Lung (tissue), 16 donors: ENCODE results near the gene MTIF2. TPM values are rescaled to one million over a fixed set of nuclear protein-coding genes. Genes with fewer than 3 reads are reported as not detected.

Experiments
- ATAC-seq: fragments of 200-7000 bp; cut with Tn5 transposase; one replicate; pipeline ENCODE4 v1.9.1; 2020; ENCODE audit warnings: moderate number of reproducible peaks; ENCODE audit not compliant: insufficient read depth, low FRiP score
- DNase-seq, 3 donors: peaks; one replicate each; pipeline ENCODE4 v3.0.0-alpha.2; 2013 to 2017
- H3K27ac ChIP-seq, 2 donors: one replicate each; pipeline ENCODE4 v1.5.1; 2013; ENCODE audit warnings: mild to moderate bottlenecking in 2 of 2, moderate library complexity in 2 of 2, control low read depth in 1 of 2, inconsistent platforms in 1 of 2, low read depth in 1 of 2, low read length in 1 of 2
- H3K27me3 ChIP-seq, 3 donors: one replicate each; pipeline ENCODE4 v1.5.1; 2013; ENCODE audit warnings: low read length in 2 of 3; ENCODE audit not compliant: control insufficient read depth in 3 of 3, insufficient read depth in 3 of 3
- H3K36me3 ChIP-seq, 4 donors: one replicate each; pipeline ENCODE4 v1.5.1; 2013; ENCODE audit warnings: low read length in 4 of 4, mild to moderate bottlenecking in 1 of 4, moderate library complexity in 1 of 4; ENCODE audit not compliant: control insufficient read depth in 4 of 4, insufficient read depth in 4 of 4
- H3K4me1 ChIP-seq, 5 donors: one replicate each; pipeline ENCODE4 v1.5.1; 2013; ENCODE audit warnings: low read length in 5 of 5, mild to moderate bottlenecking in 2 of 5, moderate library complexity in 1 of 5; ENCODE audit not compliant: control insufficient read depth in 5 of 5, insufficient read depth in 5 of 5
- H3K4me3 ChIP-seq: one replicate; pipeline ENCODE4 v1.5.1; 2013; ENCODE audit warnings: mild to moderate bottlenecking, control low read depth, moderate library complexity
- H3K9ac ChIP-seq, 2 donors: one replicate each; pipeline ENCODE4 v1.5.1; 2013; ENCODE audit warnings: low read length in 2 of 2, control low read depth in 1 of 2; ENCODE audit not compliant: insufficient read depth in 1 of 2
- H3K9me3 ChIP-seq, 4 donors: one replicate each; pipeline ENCODE4 v1.5.1; 2013; ENCODE audit warnings: low read length in 3 of 4, mild to moderate bottlenecking in 1 of 4, moderate library complexity in 1 of 4; ENCODE audit not compliant: control insufficient read depth in 4 of 4, insufficient read depth in 3 of 4
- CTCF ChIP-seq: IDR thresholded peaks from 2 replicates; pipeline ENCODE4 v1.5.1; 2012; ENCODE audit warnings: mild to moderate bottlenecking; ENCODE audit errors: control extremely low read depth, extremely low read depth
- WGBS, 2 donors: extraction: QIAGEN DNeasy Blood & Tissue Kit; methylation state at CpG; one replicate each; pipeline ENCODE4 v1.1.7; 2013; 5-methylcytosine and 5-hydroxymethylcytosine counted together
- long read RNA-seq, 5 donors: transcript quantifications; one replicate each; lab custom pipeline, GENCODE V29; 2026
- polyA plus RNA-seq, 2 donors: library from polyadenylated mRNA; stranded (reverse); fragments of 200-250 nt; gene quantifications; one replicate each; pipeline ENCODE4 v1.2.1, GENCODE V29; 2013
- total RNA-seq, 2 donors: library from RNA; depleted of rRNA in 1 of 2; stranded (reverse); fragments of >200 nt in 1 of 2; gene quantifications; one replicate each; pipeline ENCODE4 v1.2.1, GENCODE V29; 2014 to 2021
- donor health status: control.
- donor health status: control.
- donor health status: Bipolar disorder and iron deficiency.
- donor health status: healthy.
- donor health status: DM: yes; HTN: yes; CAD: no.

The MTIF2 gene
- total RNA-seq = 10 to 100 TPM; 25.1 to 26.3 TPM
- 10 to 100 TPM; 16.4 to 17.4 TPM for polyA plus RNA-seq
- long read RNA-seq, donor 1, partial matches to known transcripts = 6 of 7 reads
- long read RNA-seq, donor 1, other reads (novel, unspliced or antisense) = 0 of 7 reads
- long read RNA-seq, donor 2, partial matches to known transcripts = 0 of 2 reads
- long read RNA-seq, donor 2, other reads (novel, unspliced or antisense) = 0 of 2 reads
- long read RNA-seq, donor 3, partial matches to known transcripts = 6 of 8 reads
- long read RNA-seq, donor 3, other reads (novel, unspliced or antisense) = 0 of 8 reads
- long read RNA-seq, donor 4 = 0 reads
- long read RNA-seq, donor 5, partial matches to known transcripts = 0 of 2 reads
- long read RNA-seq, donor 5, other reads (novel, unspliced or antisense) = 0 of 2 reads

DNA sequence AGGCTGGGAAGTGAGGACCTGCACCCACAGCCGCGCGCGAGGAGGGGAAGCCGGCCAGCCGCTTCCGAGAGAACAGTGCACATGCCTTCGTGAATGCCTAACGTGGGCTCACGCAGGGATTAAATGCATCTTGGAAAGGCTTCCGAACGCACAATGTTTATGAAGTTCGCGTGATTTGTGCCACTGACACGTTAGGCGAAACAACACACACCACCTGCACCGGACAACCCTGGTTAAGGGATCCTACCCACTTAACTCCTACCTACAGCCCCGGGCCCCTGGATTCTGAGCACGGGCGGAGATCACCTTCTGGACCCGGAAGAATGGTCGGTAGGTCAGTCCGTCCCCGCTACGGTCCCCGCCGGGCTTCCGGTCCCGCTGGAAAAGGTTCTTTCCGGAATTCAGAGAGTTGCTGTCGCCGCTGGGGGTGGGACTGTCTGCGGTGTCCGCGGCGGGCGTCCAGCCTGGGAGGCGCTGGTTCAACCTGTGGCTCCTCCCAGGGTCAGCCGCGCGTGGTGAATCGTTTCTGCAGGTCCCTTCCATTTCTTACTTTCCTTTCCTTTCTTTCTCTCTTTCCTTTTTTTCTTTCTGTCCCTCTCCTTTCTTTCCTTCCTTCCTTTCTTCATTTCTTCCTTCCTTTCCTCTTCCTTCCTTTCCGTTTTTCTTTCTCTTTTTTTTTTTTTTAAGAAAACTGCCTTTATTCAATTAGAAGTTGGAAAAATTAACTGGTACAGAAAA lies at the start of gene MTIF2:
Gene MTIF2, minus strand, starts transcription at position 325 of the 738 bp plus-strand sequence. CDS start 5,373 bp downstream, outside the sequence.
- Histone ChIP-seq H3K27me3 (no peaks in the 10 kb centered on the region), H3K4me1 (peaks cover 0 to 14% (median 3%) of the 10 kb centered on the region in 5 donors), H3K36me3 (peaks cover 4 to 11% (median 6%) of the 10 kb centered on the region in 4 donors), H3K9ac (peak within 1 kb of the TSS; percentile 80 to 95), H3K4me3 (peak within 1 kb of the TSS; percentile 94), H3K9me3 (no peaks in the 10 kb centered on the region), H3K27ac (peak within 1 kb of the TSS; percentile 97 to 99)
- WGBS, 2 donors = 0% methylated on average over 43 of the region's 43 CpGs
- TF ChIP-seq CTCF = no peak
- peak; percentile 100 for ATAC-seq
- DNase-seq = peak; percentile 95 to 97 (median 96)

GRCh38 chr2:55314985-55315384 lies 46.0 kb upstream of the MTIF2 start:
- no peak for ATAC-seq
- WGBS, 2 donors = 91 to 94% methylated on average over 1 of the region's 1 CpG

GRCh38 chr2:55311444-55311870 lies 42.4 kb upstream of the MTIF2 start:
- whole genome bisulfite sequencing, 2 donors = 79 to 97% methylated on average over 1 of the region's 1 CpG
- Histone ChIP-seq H3K4me3 (no peak overlapping the region), H3K9ac (no peak overlapping the region), H3K27ac (no peak overlapping the region), H3K27me3 (no peaks in the 10 kb centered on the region), H3K9me3 (no peaks in the 10 kb centered on the region), H3K4me1 (peaks cover 0 to 3% (median 0%) of the 10 kb centered on the region in 5 donors), H3K36me3 (peaks cover 8 to 36% (median 25%) of the 10 kb centered on the region in 4 donors)
- TF ChIP-seq CTCF = no peak
- no peak for DNase-seq
- no peak for ATAC-seq

More at GRCh38 chr2:55314985-55315384, 46.0 kb upstream of the MTIF2 start:
- Histone ChIP-seq H3K9ac (no peak overlapping the region), H3K4me3 (no peak overlapping the region), H3K27ac (no peak overlapping the region), H3K4me1 (peaks cover 0 to 3% (median 0%) of the 10 kb centered on the region in 5 donors), H3K36me3 (peaks cover 8 to 33% (median 26%) of the 10 kb centered on the region in 4 donors), H3K27me3 (no peaks in the 10 kb centered on the region), H3K9me3 (no peaks in the 10 kb centered on the region)
- DNase-seq = no peak
- no peak for TF ChIP-seq CTCF
